ACC112 (cell line): ENCODE measurements around the gene CCDC187.

Experiments
- H2AFZ ChIP-seq: fragments of 200-600 bp; sonication (generic); one replicate; pipeline ENCODE4 v1.6.0; 2017; ENCODE audit warnings: antibody characterized with exemption, low read length; ENCODE audit not compliant: unreplicated experiment
- H3K27ac ChIP-seq: fragments of 200-600 bp; sonication (generic); 2 replicates; pipeline ENCODE4 v1.5.1; 2014; ENCODE audit warnings: low read depth, mild to moderate bottlenecking, antibody characterized with exemption, low read length, moderate library complexity
- H3K27me3 ChIP-seq: fragments of 200-600 bp; sonication (generic); 2 replicates; pipeline ENCODE4 v1.6.1; 2014; ENCODE audit warnings: mild to moderate bottlenecking, antibody characterized with exemption, low read length, moderate library complexity, mixed read lengths; ENCODE audit not compliant: insufficient read depth
- H3K36me3 ChIP-seq: fragments of 200-600 bp; sonication (generic); 2 replicates; pipeline ENCODE4 v1.6.1; 2016; ENCODE audit warnings: mild to moderate bottlenecking, antibody characterized with exemption, low read length, moderate library complexity, mixed read lengths; ENCODE audit not compliant: insufficient read depth
- H3K4me1 ChIP-seq: fragments of 200-600 bp; sonication (generic); one replicate; pipeline ENCODE4 v1.6.1; 2016; ENCODE audit warnings: low read length, mixed read lengths; ENCODE audit not compliant: insufficient read depth, unreplicated experiment, control insufficient read depth
- H3K4me3 ChIP-seq: fragments of 200-600 bp; sonication (generic); 2 replicates; pipeline ENCODE4 v1.5.1; 2014; ENCODE audit warnings: mild to moderate bottlenecking, low read depth, low read length
- H3K79me2 ChIP-seq: fragments of 200-600 bp; sonication (generic); one replicate; pipeline ENCODE4 v1.6.0; 2016; ENCODE audit warnings: low read length; ENCODE audit not compliant: control insufficient read depth, unreplicated experiment, insufficient read depth

CCDC187 gene

DNA sequence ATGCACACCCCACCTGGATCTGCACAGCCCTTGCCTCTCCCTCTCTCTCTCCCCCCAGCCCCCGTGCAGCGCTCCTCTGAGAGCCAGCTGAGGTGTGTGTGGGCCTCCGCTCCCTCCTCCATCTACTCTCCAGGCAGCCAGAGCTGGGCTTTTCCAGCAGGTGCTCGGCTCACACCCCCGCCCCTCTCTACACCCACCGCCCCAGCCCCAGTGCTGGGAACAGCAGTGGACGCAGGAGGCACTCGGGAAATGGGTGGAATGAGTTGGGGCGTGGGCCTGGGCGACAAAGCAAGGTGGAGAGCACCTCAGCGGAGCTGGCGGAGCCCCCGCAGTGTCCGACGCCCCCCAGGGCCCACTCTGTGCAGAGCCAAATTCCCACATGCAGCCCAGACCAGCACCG, 85.6 kb downstream of the CCDC187 start:
- Histone ChIP-seq H3K27ac (no peak overlapping the region), H2AFZ (no peak overlapping the region), H3K27me3 (no peaks in the 10 kb centered on the region), H3K4me1 (no peaks in the 10 kb centered on the region), H3K79me2 (no peaks in the 10 kb centered on the region), H3K36me3 (peaks cover 22% of the 10 kb centered on the region), H3K4me3 (no peak overlapping the region)

DNA sequence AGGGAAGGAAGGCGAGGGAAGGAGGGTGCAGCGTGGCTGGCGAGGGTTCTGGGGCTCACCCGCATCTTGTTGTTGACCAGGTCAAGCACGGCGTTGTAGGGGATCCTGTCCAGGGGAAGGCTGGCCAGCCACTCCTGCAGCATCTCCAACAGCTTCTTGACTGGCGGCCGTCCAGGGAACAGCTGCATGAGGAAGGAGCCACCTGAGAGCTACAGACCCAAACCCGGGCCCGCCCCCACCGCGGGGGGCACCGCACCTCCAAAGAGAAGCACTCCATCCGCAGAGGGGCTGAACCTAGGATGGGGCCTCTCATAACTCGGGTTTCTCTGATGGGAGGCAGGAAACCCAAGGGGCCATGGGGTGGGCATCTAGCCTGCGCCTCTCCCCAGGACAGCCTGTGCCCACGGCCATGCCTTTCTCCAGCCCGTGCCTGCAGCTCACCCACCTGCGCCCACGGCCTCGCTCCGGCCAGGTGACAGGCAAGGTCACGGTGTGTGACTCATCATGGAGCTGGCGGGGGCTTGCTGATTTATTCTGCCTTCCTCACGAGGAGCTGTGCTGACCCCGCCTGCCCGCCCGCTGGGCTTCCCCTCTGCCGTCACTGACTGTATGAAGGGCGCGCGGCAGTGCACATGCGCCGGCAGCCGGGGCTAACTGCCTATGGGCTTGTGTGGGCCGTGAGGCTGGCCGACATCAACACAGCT, 87.2 kb downstream of the CCDC187 start:
- no peaks in the 10 kb centered on the region for H3K79me2 ChIP-seq
- H2AFZ ChIP-seq: no peak overlapping the region
- H3K27me3 ChIP-seq: no peaks in the 10 kb centered on the region
- peaks cover 22% of the 10 kb centered on the region for H3K36me3 ChIP-seq
- H3K27ac ChIP-seq: no peak overlapping the region
- H3K4me3 ChIP-seq: no peak overlapping the region
- H3K4me1 ChIP-seq: no peaks in the 10 kb centered on the region

DNA sequence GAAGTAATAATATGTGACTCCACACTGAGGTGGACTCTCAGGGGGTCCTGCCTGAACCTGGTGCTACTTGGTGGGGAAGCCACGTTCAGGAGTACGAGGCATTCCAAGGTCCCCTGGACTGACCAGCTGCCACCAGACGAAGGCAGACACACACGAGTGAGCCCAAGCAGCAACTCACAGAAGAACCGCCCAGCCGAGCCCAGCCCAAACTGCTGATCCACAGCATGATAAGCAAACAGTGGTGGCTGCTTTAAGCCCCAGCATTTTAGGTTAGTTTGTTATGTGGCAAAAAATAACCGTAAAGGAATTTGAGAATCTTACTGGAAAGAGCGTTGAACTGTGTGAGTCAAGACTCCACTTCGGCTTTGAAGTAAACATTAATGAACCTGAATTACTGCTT, 90.2 kb downstream of the CCDC187 start:
- Histone ChIP-seq H3K79me2 (no peaks in the 10 kb centered on the region), H3K27me3 (no peaks in the 10 kb centered on the region), H3K27ac (no peak overlapping the region), H2AFZ (no peak overlapping the region), H3K4me1 (no peaks in the 10 kb centered on the region), H3K4me3 (no peak overlapping the region), H3K36me3 (peaks cover 22% of the 10 kb centered on the region)

GRCh38 chr9:136212345-136212950, 91.4 kb downstream of the CCDC187 start:
- H3K27ac ChIP-seq: no peak overlapping the region
- H3K4me3 ChIP-seq: no peak overlapping the region
- H3K27me3 ChIP-seq: no peaks in the 10 kb centered on the region
- no peak overlapping the region for H2AFZ ChIP-seq
- H3K4me1 ChIP-seq: no peaks in the 10 kb centered on the region
- H3K36me3 ChIP-seq: peaks cover 22% of the 10 kb centered on the region
- no peaks in the 10 kb centered on the region for H3K79me2 ChIP-seq

GRCh38 chr9:136211441-136212344, 92.2 kb downstream of the CCDC187 start:
- no peaks in the 10 kb centered on the region for H3K27me3 ChIP-seq
- H3K4me1 ChIP-seq: no peaks in the 10 kb centered on the region
- no peak overlapping the region for H3K4me3 ChIP-seq
- no peak overlapping the region for H2AFZ ChIP-seq
- H3K27ac ChIP-seq: no peak overlapping the region
- no peaks in the 10 kb centered on the region for H3K79me2 ChIP-seq
- peaks cover 22% of the 10 kb centered on the region for H3K36me3 ChIP-seq

DNA sequence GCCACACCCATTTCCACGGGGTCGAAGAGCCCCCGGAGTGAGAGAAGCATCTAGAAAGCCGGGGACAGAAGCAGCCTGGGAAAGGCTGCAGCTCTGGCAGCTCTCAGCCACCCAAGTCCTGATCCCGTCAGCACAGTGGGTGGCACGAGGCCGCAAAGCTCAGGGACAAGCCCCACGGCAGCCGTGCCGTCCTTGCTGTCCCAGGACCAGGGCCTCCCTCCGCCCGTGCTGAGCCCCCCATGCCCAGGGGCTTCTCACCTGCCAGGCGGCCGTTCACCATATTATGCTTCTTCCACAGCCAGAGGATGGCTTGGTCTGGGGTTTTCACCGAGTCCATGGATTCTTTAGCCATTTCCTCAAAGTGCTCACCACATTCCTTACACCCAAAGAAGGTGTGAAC, 92.9 kb downstream of the CCDC187 start:
- no peaks in the 10 kb centered on the region for H3K79me2 ChIP-seq
- no peaks in the 10 kb centered on the region for H3K27me3 ChIP-seq
- no peak overlapping the region for H3K27ac ChIP-seq
- H2AFZ ChIP-seq: no peak overlapping the region
- H3K36me3 ChIP-seq: peaks cover 22% of the 10 kb centered on the region
- no peak overlapping the region for H3K4me3 ChIP-seq
- no peaks in the 10 kb centered on the region for H3K4me1 ChIP-seq

GRCh38 chr9:136210276-136210675, 93.6 kb downstream of the CCDC187 start:
- Histone ChIP-seq H3K4me1 (no peaks in the 10 kb centered on the region), H3K36me3 (peaks cover 19% of the 10 kb centered on the region), H3K79me2 (no peaks in the 10 kb centered on the region), H3K27ac (no peak overlapping the region), H3K27me3 (no peaks in the 10 kb centered on the region), H3K4me3 (no peak overlapping the region), H2AFZ (no peak overlapping the region)

DNA sequence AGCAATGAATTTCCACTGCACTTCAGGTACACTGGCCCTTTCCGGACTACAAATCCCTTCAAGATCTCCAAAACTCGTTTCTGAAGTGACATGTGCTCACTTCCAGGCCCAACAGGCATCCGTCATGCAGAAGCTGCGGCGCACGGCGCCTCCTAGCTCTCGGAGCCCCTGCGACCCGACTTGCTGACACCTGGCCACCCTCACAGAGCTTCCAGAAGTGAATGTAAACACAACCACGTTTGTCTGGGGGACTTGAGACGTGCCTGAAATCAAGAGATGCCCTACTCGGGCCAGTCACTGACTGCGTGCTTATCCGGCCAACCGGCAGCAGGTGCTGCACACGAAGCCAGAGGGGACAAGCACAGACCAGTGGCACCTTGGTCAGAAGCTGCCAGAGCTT, 94.1 kb downstream of the CCDC187 start:
- Histone ChIP-seq H2AFZ (no peak overlapping the region), H3K4me3 (no peak overlapping the region), H3K4me1 (no peaks in the 10 kb centered on the region), H3K27me3 (peaks cover 1% of the 10 kb centered on the region), H3K27ac (no peak overlapping the region), H3K79me2 (no peaks in the 10 kb centered on the region), H3K36me3 (peaks cover 14% of the 10 kb centered on the region)

DNA sequence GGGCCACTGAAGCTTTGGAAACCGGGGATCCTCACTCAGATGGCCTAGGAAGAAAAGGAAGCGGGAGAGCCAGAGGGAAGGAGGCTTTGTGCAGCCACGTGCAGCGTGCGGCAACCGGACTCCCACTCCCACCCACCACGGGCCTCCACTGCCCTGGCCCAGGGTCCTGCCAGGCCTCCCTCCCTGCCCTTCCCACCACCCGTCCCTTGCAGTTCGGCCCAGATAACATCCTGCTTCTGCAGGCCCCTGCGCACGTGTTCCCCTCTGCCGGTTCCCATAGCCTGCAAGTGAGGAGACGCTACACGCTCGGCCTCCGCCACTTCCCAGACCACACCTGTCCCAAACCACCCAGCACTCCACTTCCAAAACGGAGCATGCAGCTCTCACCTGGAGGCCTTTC, 94.7 kb downstream of the CCDC187 start:
- peaks cover 7% of the 10 kb centered on the region for H3K27me3 ChIP-seq
- H3K27ac ChIP-seq: no peak overlapping the region
- no peak overlapping the region for H2AFZ ChIP-seq
- peaks cover 9% of the 10 kb centered on the region for H3K36me3 ChIP-seq
- no peak overlapping the region for H3K4me3 ChIP-seq
- no peaks in the 10 kb centered on the region for H3K79me2 ChIP-seq
- H3K4me1 ChIP-seq: no peaks in the 10 kb centered on the region

DNA sequence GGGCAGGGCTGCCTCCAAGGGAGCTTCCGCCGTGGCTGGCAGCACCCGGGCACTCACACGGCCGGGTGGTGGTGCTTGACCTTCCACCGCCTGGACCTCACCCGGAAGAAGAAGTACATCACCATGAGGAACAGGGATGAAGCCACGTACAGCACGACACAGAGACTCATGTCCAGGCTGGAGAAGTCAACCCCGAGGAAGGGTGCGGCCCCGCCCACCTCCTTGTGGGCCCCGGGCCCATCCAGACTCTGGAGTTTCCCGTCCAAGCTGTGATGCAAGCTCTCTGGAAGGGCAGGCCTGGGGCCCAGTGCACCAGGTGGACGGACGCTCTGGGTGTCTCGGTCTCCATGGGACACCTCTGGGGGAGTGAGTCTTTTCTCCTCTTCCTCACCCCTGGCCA, 95.2 kb downstream of the CCDC187 start:
- H2AFZ ChIP-seq: no peak overlapping the region
- no peak overlapping the region for H3K27ac ChIP-seq
- no peak overlapping the region for H3K4me3 ChIP-seq
- H3K27me3 ChIP-seq: peaks cover 12% of the 10 kb centered on the region
- H3K4me1 ChIP-seq: no peaks in the 10 kb centered on the region
- no peaks in the 10 kb centered on the region for H3K79me2 ChIP-seq
- peaks cover 3% of the 10 kb centered on the region for H3K36me3 ChIP-seq
